GM21786 (cell line): ENCODE data around the gene ZCCHC8.
"Not testable (repeated sequence)": the region's sequence is repeated elsewhere in the genome, so short reads cannot be mapped to it uniquely, and the experiment has no call there.

Experiments used
- ATAC-seq: cut with Tn5 transposase; IDR thresholded peaks from one replicate; pipeline ENCODE4 v1.9.1; 2021; ENCODE audit not compliant: unreplicated experiment

Gene ZCCHC8

DNA sequence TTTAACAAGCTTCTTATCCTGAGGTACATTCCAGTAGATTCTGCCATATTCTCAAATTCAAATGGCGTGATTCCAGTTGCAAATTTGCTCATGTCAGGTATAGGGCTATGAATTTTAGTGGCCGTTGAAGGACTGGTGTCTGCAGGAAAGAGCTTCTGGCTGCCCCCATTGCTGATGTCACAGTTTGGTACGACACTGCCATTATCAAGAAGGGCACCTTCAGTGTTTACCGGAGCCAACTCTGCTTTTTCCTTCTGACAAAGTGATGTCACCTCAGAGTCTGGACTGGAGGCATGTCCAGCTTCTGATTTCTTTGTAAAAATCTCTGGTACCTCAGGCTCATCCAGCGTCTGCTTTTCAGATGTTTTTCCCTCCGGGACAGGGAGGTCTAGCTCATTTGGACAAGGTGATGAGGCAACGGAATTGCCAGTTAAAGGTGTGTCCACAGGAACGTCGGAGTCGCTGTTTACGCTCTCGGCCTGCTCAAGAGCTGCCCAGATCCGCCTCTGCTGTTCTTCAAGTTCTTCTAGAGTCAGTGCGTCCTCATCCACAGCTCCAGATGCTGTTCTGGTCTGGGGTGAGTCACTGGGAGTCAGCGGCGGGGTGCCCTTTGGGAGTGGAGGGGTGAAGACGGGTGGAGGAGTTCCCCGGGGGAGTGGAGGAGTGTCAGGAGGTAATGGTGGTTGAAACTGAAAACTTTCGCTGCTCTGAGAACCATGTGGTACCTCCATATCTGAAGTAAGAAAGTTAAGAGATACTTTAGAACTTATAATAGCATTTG, 27.0 kb downstream of the ZCCHC8 start:
- ATAC-seq = peak; percentile 45

DNA sequence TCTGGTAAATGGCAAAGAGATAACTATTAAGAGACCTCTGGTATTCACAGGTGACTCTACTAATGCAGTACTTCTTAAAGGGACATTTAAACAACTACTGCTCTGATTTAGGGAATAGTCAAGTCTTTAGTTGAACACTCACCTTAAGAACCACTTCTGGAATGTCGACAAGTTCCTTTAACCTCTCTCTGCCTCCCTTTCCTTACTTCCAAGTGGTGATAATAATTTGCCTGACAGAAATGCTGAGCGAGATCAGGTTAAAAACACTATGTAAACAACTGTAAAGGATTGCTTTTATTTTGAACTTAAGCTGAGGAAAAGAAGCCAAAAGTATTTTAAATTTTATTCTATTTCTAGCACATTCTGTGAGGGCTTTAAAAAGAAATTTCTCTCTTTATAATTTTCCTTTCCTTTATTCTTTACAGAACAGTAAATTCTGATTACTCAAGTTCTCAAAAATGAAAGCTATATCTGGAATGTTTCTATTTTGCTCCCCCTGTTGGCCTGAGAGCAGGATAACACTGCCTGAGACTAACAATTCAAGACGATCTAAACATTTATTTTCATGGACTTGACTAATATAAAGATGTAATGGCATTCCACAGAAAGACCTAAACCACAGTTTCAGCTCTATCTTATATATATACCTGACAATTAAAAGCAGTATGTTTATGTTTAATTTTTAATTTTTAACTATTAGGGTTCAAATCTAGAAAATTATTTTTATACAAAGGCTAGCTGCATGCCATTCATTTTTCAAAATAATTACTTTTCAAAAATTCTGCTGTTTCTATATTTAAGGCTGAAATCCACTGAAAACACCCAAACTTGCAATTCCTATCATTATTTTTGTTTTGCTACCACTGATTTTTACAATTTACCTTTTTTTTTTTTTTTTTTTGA, 29.2 kb downstream of the ZCCHC8 start:
- no peak for ATAC-seq

DNA sequence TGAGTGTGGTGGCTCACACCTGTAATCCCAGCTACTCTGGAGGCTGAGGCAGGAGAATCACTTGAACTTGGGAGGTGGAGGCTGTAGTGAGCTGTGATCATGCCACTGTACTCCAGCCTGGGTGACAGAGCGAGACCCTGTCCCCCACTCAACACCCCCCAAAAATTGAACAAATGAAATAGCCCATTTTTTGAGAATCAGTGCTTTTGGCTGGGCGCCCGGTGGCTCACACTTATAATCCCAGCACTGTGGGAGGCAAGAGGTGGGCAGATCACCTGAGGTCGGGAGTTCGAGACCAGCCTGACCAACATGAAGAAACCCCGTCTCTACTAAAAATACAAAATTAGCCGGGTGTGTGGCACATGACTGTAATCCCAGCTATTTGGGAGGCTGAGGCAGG, 30.2 kb downstream of the ZCCHC8 start:
- not testable (repeated sequence) for ATAC-seq

DNA sequence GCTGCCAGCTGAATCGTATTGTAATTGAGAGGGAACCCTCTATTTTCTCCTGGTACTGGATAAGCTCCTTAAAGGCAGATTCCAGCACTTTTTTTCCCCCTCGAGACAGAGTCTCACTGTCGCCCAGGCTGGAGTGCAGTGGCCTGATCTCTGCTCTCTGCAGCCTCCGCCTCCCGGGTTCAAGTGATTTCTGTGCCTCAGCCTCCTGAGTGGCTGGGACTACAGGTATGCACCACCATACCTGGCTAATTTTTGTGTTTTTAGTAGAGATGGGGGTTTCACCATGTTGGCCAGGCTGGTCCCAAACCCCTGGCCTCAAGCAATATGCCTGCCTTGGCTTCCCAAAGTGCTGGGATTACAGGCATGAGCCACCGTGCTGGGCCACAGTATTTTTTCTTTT, 30.9 kb downstream of the ZCCHC8 start:
- ATAC-seq = not testable (repeated sequence)

DNA sequence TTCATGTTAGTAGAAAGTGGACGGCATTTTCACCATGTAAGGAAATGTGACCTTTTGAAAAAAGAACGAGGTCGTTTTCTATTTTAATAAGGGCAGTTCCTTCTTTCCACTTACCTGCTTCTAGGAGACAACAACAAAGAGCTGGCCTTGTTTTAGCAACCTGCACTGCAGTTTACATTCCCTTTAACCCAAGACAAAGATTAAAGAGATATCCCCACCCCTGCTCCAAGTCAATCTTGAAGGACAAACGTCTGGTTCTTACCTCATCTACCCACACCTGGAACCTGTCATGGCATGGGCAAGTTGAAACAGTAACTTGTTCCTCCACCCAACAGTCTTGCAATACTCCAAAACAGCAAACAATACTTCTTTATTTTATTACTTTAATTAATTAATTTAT, 32.7 kb downstream of the ZCCHC8 start:
- ATAC-seq = no peak

DNA sequence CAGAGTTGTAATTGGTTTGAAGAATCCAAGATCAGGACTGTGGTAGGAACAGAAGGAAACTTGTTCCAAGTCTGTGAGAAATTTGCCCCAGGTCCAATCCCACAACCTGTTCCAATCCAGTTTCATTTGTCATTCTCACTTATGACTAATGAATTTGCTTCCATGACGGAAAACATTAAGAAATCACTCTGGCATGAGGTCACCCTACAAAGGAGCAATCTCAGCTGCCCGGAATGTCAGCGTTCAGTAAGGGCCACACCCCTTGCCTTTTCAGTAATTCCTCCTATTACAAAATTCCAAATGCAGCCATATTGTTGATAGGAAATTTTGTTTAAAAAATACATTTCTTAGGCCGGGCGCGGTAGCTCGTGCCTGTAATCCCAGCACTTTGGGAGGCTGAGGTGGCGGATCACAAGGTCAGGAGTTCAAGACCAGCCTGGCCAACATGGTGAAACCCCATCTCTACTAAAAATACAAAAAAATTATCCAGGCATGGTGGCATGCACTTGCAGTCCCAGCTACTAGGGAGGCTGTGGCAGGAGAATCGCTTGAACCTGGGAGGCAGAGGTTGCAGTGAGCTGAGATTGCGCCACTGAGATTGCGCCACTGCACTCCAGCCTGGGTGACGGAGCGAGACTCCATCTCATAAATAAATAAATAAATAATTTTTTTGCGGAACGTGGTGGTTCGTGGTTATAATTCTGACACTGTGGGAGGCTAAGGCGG, 36.3 kb downstream of the ZCCHC8 start:
- not testable (repeated sequence) for ATAC-seq

DNA sequence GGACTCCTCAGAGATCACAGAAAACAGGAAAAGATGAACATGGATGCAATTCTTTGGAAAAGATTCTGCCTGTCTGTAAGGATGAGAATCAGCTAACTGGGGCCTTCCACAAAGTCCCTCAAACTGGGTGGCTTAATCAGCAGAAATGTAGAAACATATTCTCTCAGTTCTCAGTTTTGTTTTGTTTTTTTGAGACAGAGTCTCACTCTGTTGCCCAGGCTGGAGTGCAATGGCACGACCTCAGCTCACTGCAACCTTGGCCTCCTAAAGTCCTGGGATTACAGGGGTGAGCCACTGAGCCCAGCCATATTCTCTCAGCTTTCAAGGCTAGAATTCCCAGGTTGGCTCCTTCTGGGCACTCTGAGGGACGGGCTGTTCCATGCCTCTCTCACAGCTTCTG, 40.1 kb downstream of the ZCCHC8 start:
- no peak for ATAC-seq

DNA sequence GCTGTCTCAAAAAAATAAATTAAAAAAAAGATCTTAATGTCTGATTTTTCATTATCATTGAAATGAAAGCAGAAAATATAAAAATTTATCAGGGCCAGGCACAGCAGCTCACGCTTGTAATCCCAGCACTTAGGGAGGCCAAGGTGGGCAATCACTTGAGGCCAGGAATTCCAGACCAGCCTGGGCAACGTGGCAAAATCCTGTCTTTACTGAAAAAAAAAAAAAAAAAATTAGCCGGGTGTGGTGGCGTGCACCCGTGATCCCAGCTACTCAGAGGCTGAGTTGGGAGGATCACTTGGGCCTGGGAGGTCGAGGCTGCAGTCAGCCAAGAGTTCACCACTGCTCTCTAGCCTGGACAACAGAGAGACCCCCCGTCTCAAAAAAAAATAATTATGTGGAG, 40.7 kb downstream of the ZCCHC8 start:
- no peak for ATAC-seq

DNA sequence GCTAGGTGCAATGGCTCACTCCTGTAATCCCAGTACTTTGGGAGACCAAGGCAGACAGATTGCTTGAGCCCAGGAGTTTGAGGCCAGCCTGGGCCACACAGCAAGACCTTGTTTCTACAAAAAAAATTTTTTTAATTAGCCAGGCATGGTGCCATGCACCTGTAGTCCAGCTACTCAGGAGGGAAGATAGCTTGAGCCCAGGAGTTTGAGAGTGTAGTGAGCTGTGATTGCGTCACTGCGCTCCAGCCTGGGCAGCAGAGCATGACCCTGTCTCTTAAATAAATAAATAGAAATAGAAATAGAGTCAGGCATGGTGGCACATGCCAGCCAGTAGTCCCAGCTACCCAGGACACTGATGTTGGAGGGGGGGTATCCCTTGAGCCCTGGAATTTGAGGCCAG, 41.5 kb downstream of the ZCCHC8 start:
- ATAC-seq = no peak

DNA sequence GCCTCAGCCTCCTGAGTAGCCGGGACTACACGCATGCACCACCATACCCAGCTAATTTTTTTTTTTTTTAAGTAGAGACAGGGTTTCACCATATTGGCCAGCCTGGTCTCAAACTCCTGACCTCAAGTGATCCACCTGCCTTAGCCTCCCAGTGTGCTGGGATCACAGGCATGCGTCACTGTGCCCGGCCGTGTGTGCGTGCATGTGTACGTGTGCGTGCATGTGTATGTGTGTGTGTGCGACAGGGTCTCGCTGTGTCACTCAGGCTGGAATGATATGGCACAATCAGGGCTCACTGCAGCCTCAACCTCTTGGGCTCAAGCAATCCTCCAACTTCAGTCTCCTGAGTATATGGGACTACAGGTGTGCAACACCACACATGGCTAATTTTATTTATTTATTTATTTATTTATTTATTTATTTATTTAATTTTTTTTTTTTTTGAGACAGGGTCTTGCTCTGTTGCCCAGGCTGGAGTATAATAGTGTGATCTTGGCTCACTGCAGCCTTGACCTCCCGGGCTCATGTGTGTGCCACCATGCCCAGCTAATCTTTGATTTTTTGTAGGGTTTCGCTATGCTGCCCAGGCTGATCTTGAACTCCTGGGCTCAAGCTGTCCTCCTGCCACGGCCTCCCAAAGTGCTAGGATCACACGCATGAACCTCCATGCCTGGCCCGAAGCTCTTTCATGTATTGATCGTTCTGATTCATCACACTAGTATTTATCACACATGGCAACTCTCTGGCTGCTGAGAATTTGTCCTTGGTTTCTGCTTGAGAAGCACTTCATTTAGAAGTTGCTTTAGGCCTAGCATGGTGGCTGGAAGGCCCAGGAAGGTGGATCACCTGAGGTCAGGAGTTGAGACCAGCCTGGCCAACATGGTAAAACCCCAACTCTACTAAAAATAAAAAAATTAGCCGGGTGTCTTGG, 42.4 kb downstream of the ZCCHC8 start:
- no peak for ATAC-seq

DNA sequence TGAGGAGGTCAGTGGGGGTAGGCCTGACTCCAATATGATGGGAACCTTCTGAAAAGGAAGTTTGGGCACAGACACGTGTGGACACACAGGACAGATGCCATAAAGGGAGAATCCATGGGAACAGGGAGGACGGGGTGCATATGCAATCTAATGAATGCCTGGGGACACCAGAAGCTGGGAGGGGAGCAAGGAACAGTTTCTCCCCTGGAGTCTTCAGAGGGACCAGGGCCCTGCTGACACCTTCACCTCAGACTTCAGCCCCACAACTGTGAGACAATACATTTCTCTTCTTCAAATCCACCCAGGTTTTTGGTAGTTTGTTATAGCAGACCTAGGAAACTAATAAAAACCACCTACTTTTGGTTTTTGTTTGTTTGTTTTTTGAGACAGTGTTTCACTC, 43.1 kb downstream of the ZCCHC8 start:
- no peak for ATAC-seq

DNA sequence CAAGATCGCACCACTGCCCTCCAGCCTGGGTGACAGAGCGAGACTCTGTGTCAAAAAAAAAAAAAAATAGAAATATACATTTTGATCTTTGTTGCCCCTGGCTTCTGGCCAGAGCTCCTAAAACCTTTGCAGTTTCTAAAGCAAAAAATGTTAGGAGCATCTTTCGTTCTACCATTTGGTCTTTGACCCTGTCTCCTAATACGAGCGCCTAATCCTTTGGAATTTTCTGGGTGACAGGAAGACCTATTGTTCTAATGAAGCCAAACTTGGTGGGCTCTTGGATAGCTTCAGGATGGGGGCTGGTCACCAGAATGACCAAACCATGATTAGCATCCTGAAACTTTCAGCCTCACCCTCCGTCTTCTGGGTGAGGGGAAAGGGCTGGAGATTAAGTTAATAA, 46.0 kb downstream of the ZCCHC8 start:
- no peak for ATAC-seq

DNA sequence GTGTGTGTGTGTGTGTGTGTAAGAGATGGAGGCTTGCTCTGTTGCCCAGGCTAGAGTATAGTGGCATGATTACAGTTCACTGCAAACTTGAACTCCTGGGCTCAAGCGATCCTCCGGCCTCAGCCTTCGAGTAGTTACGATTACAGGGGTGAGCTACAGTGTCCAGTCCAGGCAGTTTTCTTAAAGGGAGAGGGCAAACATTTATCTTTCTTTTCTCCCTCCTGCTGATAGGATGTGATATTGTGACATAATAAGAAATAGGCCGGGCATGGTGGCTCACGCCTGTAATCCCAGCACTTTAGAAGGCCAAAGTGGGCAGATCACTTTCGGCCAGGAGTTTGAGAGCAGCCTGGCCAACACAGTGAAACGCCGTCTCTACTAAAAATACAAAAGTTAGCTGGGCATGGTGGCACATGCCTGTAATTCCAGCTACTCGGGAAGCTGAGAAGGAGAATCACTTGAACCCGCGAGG, 46.4 kb downstream of the ZCCHC8 start:
- ATAC-seq = no peak

DNA sequence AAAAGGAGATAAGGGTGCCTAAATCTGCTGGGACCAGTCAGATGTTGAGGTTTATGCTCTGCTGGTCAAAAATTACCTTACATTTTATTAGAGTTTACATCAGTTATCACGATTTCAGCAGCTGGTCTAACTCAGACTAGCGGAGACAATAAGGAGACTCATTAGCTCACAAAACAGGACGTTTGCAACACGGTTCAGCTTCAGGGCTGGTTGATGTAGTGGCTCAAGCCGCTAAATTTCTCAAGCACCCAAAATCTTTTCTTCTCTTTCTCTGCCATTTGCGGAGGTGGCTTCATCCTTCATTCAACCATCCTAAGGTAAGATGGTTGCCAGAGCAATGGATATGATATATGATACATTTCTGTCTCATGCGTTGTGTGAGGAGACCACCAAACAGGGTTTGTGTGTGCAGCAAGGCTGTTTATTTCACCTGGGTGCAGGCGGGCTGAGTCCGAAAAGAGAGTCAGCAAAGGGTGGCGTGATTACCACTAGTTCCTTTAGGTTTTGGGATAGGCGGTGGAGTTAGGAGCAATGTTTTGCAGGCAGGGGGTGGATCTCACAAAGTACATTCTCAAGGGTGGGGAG, 47.9 kb downstream of the ZCCHC8 start:
- ATAC-seq = no peak

DNA sequence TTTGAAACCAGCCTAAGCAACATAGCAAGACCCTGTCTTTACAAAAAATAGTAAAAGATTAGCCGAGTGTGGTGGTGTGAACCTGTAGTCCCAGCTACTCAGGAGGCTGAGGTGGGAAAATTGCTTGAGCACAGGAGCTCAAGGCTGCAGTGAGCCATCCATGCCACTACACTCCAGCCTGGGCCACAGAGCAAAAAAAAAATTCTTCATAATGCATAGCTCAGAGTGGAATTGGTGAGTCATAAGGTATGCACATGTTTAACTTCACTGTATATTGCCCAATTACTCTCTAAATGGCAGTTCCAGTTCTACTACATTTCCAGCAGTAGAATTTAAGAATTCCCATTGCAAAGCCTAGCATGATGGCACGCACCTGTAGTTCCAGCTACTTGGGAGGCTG, 51.4 kb downstream of the ZCCHC8 start:
- ATAC-seq = no peak

DNA sequence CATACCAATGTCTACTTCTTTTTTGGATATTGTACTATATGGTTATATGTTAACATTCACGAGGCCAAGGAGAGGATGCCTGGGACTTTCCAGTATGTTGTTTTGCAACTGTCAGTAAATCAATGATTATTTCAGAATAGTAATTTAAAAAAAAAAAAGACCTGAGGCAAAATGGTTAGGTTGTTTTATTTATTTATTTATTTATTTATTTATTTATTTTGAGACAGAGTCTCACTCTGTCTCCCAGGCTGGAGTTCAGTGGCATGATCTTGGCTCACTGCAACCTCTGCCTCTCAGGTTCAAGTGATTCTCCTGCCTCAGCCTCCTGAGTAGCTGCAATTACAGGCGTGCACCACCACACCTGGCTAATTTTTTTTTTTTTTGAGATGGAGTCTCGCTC, 52.9 kb downstream of the ZCCHC8 start:
- not testable (repeated sequence) for ATAC-seq

DNA sequence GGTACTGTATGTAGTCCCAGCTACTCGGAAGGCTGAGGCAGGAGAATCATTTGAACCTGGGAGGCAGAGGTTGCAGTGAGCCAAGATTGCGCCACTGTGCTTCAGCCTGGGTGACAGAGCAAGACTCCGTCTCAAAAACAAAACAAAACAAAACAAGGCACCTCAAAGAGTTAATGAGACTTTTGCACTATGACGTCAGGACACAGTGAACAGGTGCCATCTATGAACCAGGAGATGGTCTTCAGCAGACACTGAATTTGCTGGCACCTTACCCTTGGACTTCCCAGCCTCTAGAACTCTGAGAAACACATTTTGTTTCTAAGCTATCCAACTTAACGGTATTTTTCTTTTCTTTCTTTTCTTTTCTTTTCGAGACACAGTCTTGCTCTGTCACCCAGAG, 54.3 kb downstream of the ZCCHC8 start:
- ATAC-seq = not testable (repeated sequence)

DNA sequence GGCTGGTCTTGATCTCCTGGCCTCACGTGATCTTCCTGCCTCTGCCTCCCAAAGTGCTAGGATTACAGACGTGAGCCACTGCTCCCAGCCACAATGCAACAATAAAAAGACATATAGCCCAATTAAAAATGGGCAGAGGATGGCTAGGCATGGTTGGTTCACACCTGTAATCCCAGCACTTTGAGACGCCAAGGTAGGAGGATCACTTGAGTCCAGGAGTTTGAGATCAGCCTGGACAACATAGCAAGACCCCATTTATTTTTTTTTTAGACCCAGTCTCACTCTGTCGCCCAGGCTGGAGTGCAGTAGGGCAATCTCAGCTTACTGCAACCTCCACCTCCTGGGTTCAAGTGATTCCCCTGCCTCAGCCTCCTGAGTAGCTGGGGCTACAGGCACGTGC, 56.7 kb downstream of the ZCCHC8 start:
- ATAC-seq = not testable (repeated sequence)

DNA sequence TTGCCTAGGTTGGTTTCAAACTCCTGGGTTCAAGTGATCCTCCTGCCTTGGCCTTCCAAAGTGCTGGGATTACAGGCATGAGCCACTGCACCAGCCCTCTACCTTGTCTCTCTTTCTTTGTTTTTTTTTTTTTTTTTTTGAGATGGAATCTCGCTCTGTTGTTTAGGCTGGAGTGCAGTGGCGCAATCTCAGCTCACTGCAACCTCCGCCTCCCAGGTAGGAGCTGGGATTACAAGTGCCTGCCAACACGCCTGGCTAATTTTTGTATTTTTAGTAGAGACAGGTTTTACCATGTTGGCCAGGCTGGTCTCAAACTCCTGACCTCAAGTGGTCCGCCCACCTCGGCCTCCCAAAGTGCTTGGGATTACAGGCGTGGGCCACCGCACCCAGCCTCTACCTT, 61.9 kb downstream of the ZCCHC8 start:
- ATAC-seq = not testable (repeated sequence)

DNA sequence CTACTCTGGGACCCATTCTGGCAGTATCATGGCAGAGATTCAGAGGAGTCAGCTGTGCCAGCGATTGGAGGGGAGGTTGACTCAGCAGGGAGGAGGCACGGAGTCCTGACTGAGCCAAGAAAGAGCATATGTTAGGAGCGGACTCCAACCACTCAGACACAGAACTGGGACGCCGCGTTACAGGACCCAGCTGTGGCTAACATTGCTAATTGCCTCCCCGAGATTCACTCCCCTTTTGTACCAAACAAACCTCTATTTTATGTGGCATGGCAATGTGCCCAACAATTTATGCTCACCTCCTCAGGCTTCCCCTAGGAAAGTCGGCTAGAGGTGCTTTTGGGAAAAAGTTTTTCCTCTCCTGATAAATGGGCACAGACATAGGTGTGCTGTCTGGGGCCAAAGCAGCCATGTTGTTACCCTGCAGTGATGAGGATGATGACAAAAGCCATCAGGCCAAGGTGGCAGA, 63.0 kb downstream of the ZCCHC8 start:
- ATAC-seq = no peak
